Mesodermal cell (in vitro differentiated cells): ENCODE measurements around the gene POT1.

Experiments
- H3K27ac ChIP-seq: 2 replicates; pipeline ENCODE4 v1.7.0; 2013; ENCODE audit warnings: mild to moderate bottlenecking, low read depth, low read length, moderate library complexity; ENCODE audit not compliant: severe bottlenecking
- H3K36me3 ChIP-seq: 2 replicates; pipeline ENCODE4 v1.7.1; 2013; ENCODE audit warnings: mild to moderate bottlenecking, low read length, moderate library complexity; ENCODE audit not compliant: control insufficient read depth, insufficient read depth
- H3K4me1 ChIP-seq: one replicate; pipeline ENCODE4 v1.7.1; 2013; ENCODE audit warnings: mild to moderate bottlenecking, low read length; ENCODE audit not compliant: insufficient read depth, control insufficient read depth, poor library complexity, severe bottlenecking
- H3K4me3 ChIP-seq: 2 replicates; pipeline ENCODE4 v1.7.0; 2013; ENCODE audit warnings: low read length, control low read depth, mild to moderate bottlenecking; ENCODE audit not compliant: insufficient read depth, poor library complexity, severe bottlenecking; ENCODE audit errors: extremely low read depth
- H3K9me3 ChIP-seq: 2 replicates; pipeline ENCODE4 v1.7.1; 2013; ENCODE audit warnings: mild to moderate bottlenecking, low read length, moderate library complexity; ENCODE audit not compliant: control insufficient read depth
- WGBS, 2 experiments: methylation state at CpG; one replicate each; pipeline ENCODE4 v1.1.5; 2013; ENCODE audit warnings: missing lambda C conversion rate in 2 of 2; ENCODE audit not compliant: insufficient coverage in 2 of 2; 5-methylcytosine and 5-hydroxymethylcytosine counted together

POT1 gene

DNA sequence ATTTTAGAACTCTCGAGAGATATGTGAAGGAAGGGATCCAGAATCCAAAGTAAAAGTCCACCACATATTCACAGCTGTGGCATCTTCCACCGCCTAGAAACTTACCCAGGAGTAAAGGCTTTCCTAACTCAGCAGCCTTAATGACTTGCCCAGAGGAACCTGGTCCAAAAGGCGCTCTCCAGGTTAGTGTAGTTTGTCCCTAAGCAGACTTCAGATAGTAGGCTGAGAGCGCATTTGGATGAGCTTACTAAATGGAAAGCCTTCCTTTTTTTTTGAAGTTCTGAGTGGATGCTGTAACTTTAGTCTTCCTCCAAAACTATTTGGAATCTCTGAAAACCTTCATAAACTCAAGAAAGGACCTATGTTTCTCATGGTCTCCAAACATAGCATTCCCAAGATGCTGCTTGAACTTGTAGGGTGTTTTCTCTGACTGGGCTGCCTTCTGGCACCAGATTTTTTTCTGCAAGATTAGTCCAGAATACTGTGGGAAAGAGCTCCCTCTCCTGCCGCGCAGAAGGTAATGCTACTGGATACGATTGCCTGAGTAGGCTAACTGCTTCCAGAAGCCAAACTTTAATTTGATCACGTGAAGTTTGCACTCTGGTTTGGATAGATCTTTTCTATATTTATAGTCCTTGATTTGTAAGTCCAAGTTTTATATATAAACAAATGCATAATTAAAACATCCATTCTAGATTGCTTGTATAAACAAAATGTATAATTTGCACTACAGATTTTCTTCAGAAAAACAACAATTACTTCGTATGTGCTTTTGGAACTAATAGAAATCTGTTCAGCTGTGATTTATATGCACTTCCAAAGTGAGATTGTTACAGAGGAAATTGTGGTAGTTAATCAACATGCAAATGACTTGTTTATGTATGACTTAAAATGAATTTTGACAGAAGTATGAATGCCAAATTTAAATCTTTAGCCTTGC, 144.5 kb downstream of the POT1 start:
- H3K4me3 ChIP-seq: no peak overlapping the region
- WGBS, 2 experiments: 0% methylated on average over 2 to 3 of the region's 9 CpGs
- H3K4me1 ChIP-seq: no peaks in the 10 kb centered on the region
- peaks cover 4% of the 10 kb centered on the region for H3K9me3 ChIP-seq
- H3K36me3 ChIP-seq: no peaks in the 10 kb centered on the region
- no peak overlapping the region for H3K27ac ChIP-seq

DNA sequence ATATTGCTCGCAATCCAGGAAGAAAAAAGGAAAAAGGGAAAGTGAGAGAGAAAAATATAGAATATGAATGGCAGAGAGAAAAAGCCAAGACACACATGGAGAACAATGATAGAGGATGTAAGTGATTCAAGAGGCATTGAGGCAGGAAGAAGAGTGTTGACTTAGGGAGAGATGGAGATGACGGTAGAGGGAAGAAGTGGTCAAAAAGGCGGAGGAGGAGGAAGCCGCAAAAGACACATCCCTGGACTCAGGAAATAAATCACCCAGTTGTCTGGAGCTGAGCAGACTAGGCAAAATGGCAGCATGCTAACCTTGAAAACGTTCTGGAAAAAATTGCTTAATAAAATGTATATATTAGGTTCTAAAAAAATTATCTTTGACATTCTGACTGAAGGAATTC, 146.4 kb downstream of the POT1 start:
- H3K4me1 ChIP-seq: no peaks in the 10 kb centered on the region
- H3K27ac ChIP-seq: no peak overlapping the region
- no peak overlapping the region for H3K4me3 ChIP-seq
- H3K9me3 ChIP-seq: peaks cover 4% of the 10 kb centered on the region
- no peaks in the 10 kb centered on the region for H3K36me3 ChIP-seq
- whole genome bisulfite sequencing, 2 experiments: 97 to 100% methylated on average over 1 to 3 of the region's 5 CpGs

DNA sequence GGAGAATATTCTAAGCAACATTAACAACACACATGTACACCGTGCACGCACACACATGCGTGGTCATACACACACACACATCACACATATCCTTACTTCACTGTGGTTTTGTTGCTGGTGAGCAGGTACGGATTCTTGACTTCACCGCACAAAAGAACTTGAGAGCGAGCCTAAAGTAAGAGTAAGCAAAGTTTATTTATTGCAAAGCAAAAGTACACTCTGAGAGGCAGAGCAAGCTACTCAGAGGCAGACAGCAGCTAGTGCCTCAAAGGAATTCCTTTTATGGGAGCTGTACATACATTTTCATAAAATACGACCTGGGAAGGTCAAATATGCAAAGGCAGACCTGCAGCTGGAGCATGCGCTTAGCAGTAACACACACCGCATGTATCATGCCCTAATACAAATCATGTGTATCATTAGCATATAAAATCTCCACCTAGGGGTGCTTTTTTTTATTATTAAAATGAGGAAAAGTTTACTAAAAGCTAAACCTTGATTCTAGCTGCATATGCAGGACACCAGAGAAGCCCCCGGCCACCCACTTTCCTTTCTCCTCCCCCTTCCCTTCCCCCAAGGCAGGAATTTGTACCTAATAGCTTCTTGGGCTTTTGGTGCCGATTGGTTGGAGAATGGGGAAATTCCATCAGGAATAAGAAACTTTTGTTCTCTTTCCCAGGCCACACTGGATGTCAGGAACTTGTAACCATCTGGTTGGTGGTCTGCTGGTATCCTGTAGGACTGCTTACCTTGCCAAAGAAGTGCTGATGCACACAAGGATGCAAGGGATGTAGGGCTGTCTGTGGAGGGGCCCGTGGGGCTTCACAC, 147.5 kb downstream of the POT1 start:
- 70 to 86% methylated on average over 6 of the region's 12 CpGs for WGBS, 2 experiments
- peaks cover 3% of the 10 kb centered on the region for H3K4me1 ChIP-seq
- H3K36me3 ChIP-seq: no peaks in the 10 kb centered on the region

DNA sequence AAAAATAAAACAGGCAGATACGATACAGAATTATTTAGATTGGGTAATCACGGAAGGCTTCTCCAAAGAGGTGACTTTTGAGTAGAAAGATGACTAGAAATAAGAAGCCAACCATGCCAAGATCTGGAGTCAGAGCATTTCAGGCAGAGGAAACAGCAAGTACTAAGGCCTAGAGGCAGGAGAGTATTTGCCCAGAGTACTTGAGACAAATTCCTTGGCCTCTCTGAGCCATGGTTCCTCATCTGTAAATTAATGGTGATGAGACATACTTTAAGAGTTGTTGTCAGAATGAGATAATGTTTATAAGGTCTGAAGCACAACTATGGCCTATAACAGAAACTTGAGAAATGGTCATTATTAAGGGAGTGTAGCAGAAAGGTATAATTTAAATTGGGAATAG, 148.2 kb downstream of the POT1 start:
- Histone ChIP-seq H3K9me3 (peaks cover 4% of the 10 kb centered on the region), H3K4me1 (peaks cover 3% of the 10 kb centered on the region), H3K27ac (no peak overlapping the region), H3K4me3 (no peak overlapping the region), H3K36me3 (no peaks in the 10 kb centered on the region)
- WGBS, 2 experiments: 100% methylated on average over 1 to 2 of the region's 2 CpGs

More for the DNA sequence above, 147.5 kb downstream of the POT1 start:
- Histone ChIP-seq H3K4me3 (no peak overlapping the region), H3K9me3 (peaks cover 4% of the 10 kb centered on the region), H3K27ac (no peak overlapping the region)

DNA sequence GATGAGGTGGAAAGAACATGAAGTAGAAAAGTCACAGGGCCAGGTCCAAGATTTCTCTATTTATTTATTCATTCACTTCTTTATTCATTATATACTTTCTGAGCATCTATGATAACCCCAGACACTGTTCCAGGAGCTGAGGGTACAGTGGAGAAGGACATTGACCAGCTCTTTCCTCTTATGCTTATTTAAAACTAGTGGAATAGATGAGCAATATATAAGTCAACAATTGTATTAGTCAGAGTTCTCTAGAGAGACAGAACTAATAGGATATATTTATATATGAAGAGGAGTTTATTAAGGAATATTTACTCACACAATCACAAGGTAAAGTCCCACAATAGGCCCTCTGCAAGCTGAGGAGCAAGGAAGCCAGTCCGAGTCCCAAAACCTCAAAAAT, 149.0 kb downstream of the POT1 start:
- H3K4me1 ChIP-seq: peaks cover 3% of the 10 kb centered on the region
- H3K9me3 ChIP-seq: peaks cover 4% of the 10 kb centered on the region
- no peak overlapping the region for H3K27ac ChIP-seq
- H3K36me3 ChIP-seq: no peaks in the 10 kb centered on the region
- WGBS, 2 experiments: 90 to 100% methylated on average over 1 of the region's 1 CpG
- no peak overlapping the region for H3K4me3 ChIP-seq

DNA sequence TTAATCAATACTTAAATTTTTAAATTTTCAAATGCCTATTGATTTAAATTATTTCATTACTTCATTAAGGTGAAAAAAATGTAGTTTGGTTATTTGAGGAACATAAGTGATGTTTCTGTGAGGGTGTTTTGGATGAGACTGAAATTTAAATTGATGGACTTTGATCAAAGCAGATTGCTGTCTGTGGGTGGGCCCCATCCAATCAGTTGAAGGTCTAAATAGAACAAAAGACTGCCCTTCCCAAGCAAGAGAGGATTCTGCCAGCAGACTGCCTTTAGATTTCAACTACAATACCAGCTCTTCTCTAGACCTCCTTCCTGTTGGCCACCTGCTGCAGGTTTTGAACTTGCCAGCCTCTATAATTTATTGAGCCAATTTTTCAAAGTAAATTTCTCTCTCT, 149.6 kb downstream of the POT1 start:
- no peaks in the 10 kb centered on the region for H3K36me3 ChIP-seq
- no peak overlapping the region for H3K4me3 ChIP-seq
- no peak overlapping the region for H3K27ac ChIP-seq
- H3K4me1 ChIP-seq: peaks cover 3% of the 10 kb centered on the region
- peaks cover 4% of the 10 kb centered on the region for H3K9me3 ChIP-seq

DNA sequence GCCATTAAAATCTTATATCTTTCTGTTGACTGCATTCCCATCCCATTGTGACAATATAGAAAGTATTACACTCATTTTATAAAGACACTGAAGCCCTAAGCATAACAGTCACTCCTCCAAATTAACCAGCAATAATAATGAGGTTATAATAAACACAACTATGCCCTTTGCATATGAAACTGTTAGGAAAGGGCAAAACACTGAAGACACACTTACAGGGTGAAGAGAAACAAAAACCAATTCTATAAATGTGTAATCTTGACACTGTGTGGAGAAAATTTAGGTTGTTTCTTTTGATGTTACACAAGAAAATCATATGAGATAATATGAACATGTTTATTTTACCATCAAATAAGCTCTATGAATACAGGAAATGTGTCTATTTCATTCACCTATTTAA, 150.0 kb downstream of the POT1 start:
- Histone ChIP-seq H3K4me1 (peaks cover 3% of the 10 kb centered on the region), H3K4me3 (no peak overlapping the region), H3K36me3 (no peaks in the 10 kb centered on the region), H3K27ac (no peak overlapping the region), H3K9me3 (peaks cover 4% of the 10 kb centered on the region)

DNA sequence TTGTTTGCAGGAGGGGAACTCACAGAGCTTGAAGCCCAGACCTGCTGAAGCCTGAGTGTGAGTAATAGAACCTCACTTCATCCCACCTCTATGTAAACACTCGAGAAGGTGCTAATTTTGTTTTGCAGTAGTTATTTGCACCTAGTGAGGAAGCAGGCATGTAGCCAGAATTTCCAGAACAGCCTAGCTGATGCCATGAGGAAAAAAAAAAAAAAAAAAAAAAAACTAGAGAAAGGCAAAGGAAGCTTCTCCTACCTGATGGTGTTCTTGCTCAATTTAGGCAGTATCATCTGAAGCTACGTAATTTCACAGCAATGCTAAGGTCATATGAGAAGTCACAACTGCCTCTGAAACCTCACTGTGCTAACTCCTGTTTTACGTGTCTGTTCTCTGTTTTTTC, 150.4 kb downstream of the POT1 start:
- H3K4me3 ChIP-seq: no peak overlapping the region
- WGBS, 2 experiments: 74 to 92% methylated on average over 2 of the region's 3 CpGs
- peaks cover 3% of the 10 kb centered on the region for H3K4me1 ChIP-seq
- no peaks in the 10 kb centered on the region for H3K36me3 ChIP-seq
- no peak overlapping the region for H3K27ac ChIP-seq
- peaks cover 4% of the 10 kb centered on the region for H3K9me3 ChIP-seq

DNA sequence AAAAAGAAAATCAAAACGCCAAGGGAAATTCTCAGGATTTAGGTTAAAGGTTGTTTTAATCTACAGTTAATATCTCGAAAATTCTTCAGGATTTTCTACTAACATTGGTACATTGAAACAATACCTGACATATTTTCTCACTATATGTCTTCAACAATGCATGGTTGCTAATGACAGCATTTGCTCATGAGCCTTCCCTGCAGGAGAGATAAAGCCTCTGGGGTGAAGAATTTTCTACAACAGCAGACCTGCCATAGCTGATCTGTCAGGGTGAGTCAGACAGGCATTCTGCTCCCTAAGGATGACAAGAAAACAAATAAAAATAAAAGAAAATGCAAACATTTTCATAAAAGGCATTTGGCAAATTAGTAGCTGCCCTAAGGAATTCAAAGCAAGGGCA, 152.4 kb downstream of the POT1 start:
- Histone ChIP-seq H3K9me3 (no peaks in the 10 kb centered on the region), H3K4me1 (peaks cover 3% of the 10 kb centered on the region), H3K36me3 (no peaks in the 10 kb centered on the region), H3K4me3 (no peak overlapping the region), H3K27ac (no peak overlapping the region)
- WGBS, 2 experiments: no CpG with 5 or more reads among the region's 2 CpGs

DNA sequence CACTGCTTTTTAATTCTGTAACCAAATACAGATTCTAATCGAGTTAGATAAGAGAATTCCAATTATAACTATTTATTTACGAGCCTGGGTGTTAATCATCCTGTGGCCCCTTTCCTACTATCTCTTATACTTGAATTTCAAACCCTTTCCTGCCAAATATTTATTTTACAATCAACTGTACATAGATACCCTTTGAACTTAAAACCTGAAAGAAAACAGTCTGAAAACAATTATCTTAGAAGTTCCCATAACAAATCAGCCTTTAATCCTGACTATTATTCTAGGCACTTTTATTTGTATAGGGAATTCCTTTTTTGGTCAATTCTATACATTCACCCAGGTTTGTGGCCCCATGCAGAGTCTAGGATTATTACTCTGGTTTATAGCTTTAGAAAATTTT, 153.5 kb downstream of the POT1 start:
- Histone ChIP-seq H3K4me3 (no peak overlapping the region), H3K27ac (no peak overlapping the region), H3K36me3 (no peaks in the 10 kb centered on the region), H3K9me3 (no peaks in the 10 kb centered on the region), H3K4me1 (peaks cover 3% of the 10 kb centered on the region)
- 86 to 88% methylated on average over 1 of the region's 2 CpGs for WGBS, 2 experiments

DNA sequence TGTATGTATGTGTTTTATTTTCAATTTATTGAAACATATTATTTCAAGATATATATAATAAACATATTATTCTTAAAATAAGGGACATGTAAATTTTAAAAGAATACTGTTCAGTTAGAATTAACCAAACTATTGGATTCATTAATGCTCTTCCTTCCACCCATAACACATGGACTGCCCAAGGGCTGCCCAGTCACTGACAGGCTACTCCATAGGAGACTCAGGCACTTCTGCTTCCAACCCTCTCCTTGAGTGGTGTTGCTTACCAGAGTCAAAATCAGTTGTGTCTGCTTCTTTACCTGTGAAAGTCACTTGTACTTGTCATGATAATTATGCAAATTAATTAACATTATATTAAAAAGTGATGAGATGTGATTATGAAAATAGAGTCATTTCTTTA, 154.2 kb downstream of the POT1 start:
- Histone ChIP-seq H3K4me3 (no peak overlapping the region), H3K27ac (no peak overlapping the region), H3K9me3 (no peaks in the 10 kb centered on the region), H3K4me1 (peaks cover 3% of the 10 kb centered on the region), H3K36me3 (no peaks in the 10 kb centered on the region)
